Mammary epithelial cell (primary cell): ENCODE data around the gene ZNF182.

Experiments used
- CTCF ChIP-seq, 2 donors: IDR thresholded peaks in 1 of 2; conservative IDR thresholded peaks in 1 of 2; 2 replicates each; pipeline ENCODE4 v1.5.1; 2011 to 2012; ENCODE audit warnings: inconsistent platforms in 2 of 2, low read length in 2 of 2, mild to moderate bottlenecking in 2 of 2, control low read depth in 1 of 2, low read depth in 1 of 2; ENCODE audit not compliant: insufficient read depth in 1 of 2; ENCODE audit errors: extremely low read depth in 1 of 2
- EZH2 ChIP-seq: IDR thresholded peaks from 2 replicates; pipeline ENCODE4 v1.6.1; 2012; ENCODE audit warnings: low read length, inconsistent platforms, borderline replicate concordance

- TF ChIP-seq CTCF (conservative IDR thresholded peaks at IDR 0.05 in 1 of 2, IDR thresholded peaks at IDR 0.05 in 1 of 2; ENCODE audit: extremely low read depth in 1 of 2, insufficient read depth in 1 of 2, low read depth in 1 of 2, low read length in 2 of 2) (no peak), EZH2 (no peak)
Measured at GRCh38 chrX:47927212-47927611, 76.6 kb downstream of the ZNF182 start.
